DND-41 (cell line): Measurements from ENCODE around the gene THSD7B.

Source experiments
- EZH2 ChIP-seq: IDR thresholded peaks from 3 replicates; pipeline ENCODE4 v1.6.1; 2012; ENCODE audit warnings: borderline replicate concordance, low read depth, mild to moderate bottlenecking, moderate library complexity, low read length, inconsistent platforms; ENCODE audit not compliant: severe bottlenecking
- TF ChIP-seq, protein P1 (sequence below): IDR thresholded peaks from 2 replicates; pipeline ENCODE4 v1.5.1; 2012; ENCODE audit warnings: borderline replicate concordance, low read length, moderate library complexity, mild to moderate bottlenecking; ENCODE audit not compliant: poor library complexity, severe bottlenecking; ENCODE audit errors: extremely low read depth

DNA sequence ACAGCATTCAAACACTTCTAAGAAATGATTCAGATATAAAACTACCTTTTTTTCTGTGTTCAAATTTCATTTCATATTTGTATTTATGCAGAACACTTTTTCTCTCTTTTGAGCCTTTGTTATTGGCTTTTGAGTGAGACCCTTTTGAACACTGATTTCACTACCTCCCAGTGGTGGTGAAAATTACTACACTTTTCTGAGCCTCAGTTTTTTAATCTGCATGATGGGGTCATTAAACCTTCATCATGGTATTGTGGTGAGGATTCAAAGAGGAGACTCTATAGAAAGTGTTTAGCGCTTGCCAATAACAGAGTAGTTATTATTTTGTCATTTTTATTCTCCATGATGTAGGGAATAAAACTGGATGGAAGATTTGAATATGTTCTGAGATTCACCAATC is 169.8 kb downstream of the THSD7B start:
- TF ChIP-seq, protein P1, sequence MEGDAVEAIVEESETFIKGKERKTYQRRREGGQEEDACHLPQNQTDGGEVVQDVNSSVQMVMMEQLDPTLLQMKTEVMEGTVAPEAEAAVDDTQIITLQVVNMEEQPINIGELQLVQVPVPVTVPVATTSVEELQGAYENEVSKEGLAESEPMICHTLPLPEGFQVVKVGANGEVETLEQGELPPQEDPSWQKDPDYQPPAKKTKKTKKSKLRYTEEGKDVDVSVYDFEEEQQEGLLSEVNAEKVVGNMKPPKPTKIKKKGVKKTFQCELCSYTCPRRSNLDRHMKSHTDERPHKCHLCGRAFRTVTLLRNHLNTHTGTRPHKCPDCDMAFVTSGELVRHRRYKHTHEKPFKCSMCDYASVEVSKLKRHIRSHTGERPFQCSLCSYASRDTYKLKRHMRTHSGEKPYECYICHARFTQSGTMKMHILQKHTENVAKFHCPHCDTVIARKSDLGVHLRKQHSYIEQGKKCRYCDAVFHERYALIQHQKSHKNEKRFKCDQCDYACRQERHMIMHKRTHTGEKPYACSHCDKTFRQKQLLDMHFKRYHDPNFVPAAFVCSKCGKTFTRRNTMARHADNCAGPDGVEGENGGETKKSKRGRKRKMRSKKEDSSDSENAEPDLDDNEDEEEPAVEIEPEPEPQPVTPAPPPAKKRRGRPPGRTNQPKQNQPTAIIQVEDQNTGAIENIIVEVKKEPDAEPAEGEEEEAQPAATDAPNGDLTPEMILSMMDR: no peak
- TF ChIP-seq EZH2: no peak
